Neural progenitor cell (in vitro differentiated cells): ENCODE measurements around the gene TPRX1. TPM values are rescaled to one million over a fixed set of nuclear protein-coding genes. Genes with fewer than 3 reads are reported as not detected.

Source experiments
- DNase-seq: peaks from one replicate; pipeline ENCODE4 v3.0.0-alpha.2; 2016; ENCODE audit warnings: low spot score
- H2AFZ ChIP-seq: fragments of 200-600 bp; sonication (generic); replicated peaks from 2 replicates; pipeline ENCODE4 v1.6.1; 2016; ENCODE audit warnings: antibody characterized with exemption
- H3F3A ChIP-seq: fragments of 200-600 bp; sonication (generic); 2 replicates; pipeline ENCODE4 v1.6.1; 2016; ENCODE audit warnings: antibody characterized with exemption, low read depth
- H3K27ac ChIP-seq: fragments of 200-600 bp; sonication (generic); 2 replicates; pipeline ENCODE4 v1.5.1; 2016; ENCODE audit warnings: mild to moderate bottlenecking
- H3K27me3 ChIP-seq: fragments of 200-600 bp; sonication (generic); 2 replicates; pipeline ENCODE4 v1.6.1; 2016; ENCODE audit warnings: mild to moderate bottlenecking, moderate library complexity
- H3K36me3 ChIP-seq: fragments of 200-600 bp; sonication (generic); 2 replicates; pipeline ENCODE4 v1.5.1; 2016
- H3K4me1 ChIP-seq: fragments of 200-600 bp; sonication (generic); 2 replicates; pipeline ENCODE4 v1.6.1; 2016; ENCODE audit warnings: mixed run types
- H3K4me2 ChIP-seq: fragments of 200-600 bp; sonication (generic); 2 replicates; pipeline ENCODE4 v1.6.1; 2016
- H3K4me3 ChIP-seq: fragments of 200-600 bp; sonication (generic); 2 replicates; pipeline ENCODE4 v1.5.1; 2016
- H3K79me2 ChIP-seq: fragments of 200-600 bp; sonication (generic); 2 replicates; pipeline ENCODE4 v1.6.1; 2016; ENCODE audit warnings: low read depth
- H3K9ac ChIP-seq: fragments of 200-600 bp; sonication (generic); 2 replicates; pipeline ENCODE4 v1.6.1; 2016
- H3K9me3 ChIP-seq: fragments of 200-600 bp; sonication (generic); 2 replicates; pipeline ENCODE4 v1.5.1; 2016; ENCODE audit warnings: low read depth
- H4K20me1 ChIP-seq: fragments of 200-600 bp; sonication (generic); 2 replicates; pipeline ENCODE4 v1.6.1; 2016; ENCODE audit warnings: low read depth
- H3K27ac Mint-ChIP-seq: 3 replicates; pipeline ENCODE4 v1.8.0; 2021; ENCODE audit warnings: mixed read lengths
- H3K27me3 Mint-ChIP-seq: 2 replicates; pipeline ENCODE4 v1.8.0; 2022; ENCODE audit warnings: low read depth, mild to moderate bottlenecking, inconsistent platforms, moderate library complexity, mixed read lengths; ENCODE audit not compliant: insufficient read depth
- H3K36me3 Mint-ChIP-seq: 3 replicates; pipeline ENCODE4 v1.8.0; 2021; ENCODE audit warnings: mixed read lengths
- H3K4me1 Mint-ChIP-seq: 3 replicates; pipeline ENCODE4 v1.8.0; 2021; ENCODE audit warnings: mixed read lengths
- H3K4me3 Mint-ChIP-seq: 3 replicates; pipeline ENCODE4 v1.8.0; 2021; ENCODE audit warnings: mild to moderate bottlenecking, moderate library complexity, mixed read lengths
- H3K9me3 Mint-ChIP-seq: 3 replicates; pipeline ENCODE4 v1.8.0; 2020; ENCODE audit warnings: mixed read lengths
- EZH2 ChIP-seq: fragments of 200-600 bp; sonication (generic); IDR thresholded peaks from 2 replicates; pipeline ENCODE4 v1.6.1; 2017; ENCODE audit warnings: antibody characterized with exemption, mild to moderate bottlenecking, moderate library complexity
- EZH2phosphoT487 ChIP-seq: fragments of 200-600 bp; sonication (generic); IDR thresholded peaks from 2 replicates; pipeline ENCODE4 v1.6.1; 2017; ENCODE audit warnings: antibody characterized with exemption
- total RNA-seq: library from RNA; depleted of rRNA; stranded (reverse); fragments of >200 nt; gene quantifications from 2 replicates; pipeline ENCODE4 v1.2.3, GENCODE V29; 2015; ENCODE audit warnings: low replicate concordance
- TF ChIP-seq, protein P1 (sequence below): fragments of 200-600 bp; sonication (generic); IDR thresholded peaks from 2 replicates; pipeline ENCODE4 v1.5.1; 2017; ENCODE audit warnings: antibody characterized with exemption, mild to moderate bottlenecking

TPRX1 gene
- total RNA-seq, 1 donor from 2014 or later: not detected

DNA sequence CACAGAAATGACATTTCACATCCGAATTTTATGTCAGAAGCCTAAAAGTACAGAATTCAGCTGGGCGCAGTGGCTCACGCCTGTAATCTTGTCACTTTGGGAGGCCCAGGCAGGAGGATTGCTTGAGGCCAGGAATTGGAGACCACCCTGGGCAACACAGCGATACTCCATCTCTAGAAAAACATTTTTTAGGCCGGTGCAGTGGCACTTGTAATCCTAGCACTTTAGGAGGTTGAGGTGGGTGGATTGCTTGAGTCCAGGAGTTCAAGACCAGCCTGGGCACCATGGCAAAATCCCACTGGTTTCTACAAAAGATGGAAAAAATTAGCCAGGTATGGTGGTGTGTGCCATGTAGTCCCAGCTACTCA lies 43.7 kb downstream of the TPRX1 start:
- Histone ChIP-seq H3K4me1 (no peaks in the 10 kb centered on the region), H3K4me3 (no peak overlapping the region), H4K20me1 (no peaks in the 10 kb centered on the region), H3K27me3 (no peaks in the 10 kb centered on the region), H3F3A (peaks cover 9% of the 10 kb centered on the region), H3K9ac (no peak overlapping the region), H3K9me3 (no peaks in the 10 kb centered on the region), H3K36me3 (no peaks in the 10 kb centered on the region), H2AFZ (no peak overlapping the region), H3K27ac (no peak overlapping the region), H3K4me2 (no peak overlapping the region), H3K79me2 (no peaks in the 10 kb centered on the region)
- Mint-ChIP-seq H3K27ac (no peak overlapping the region), H3K36me3 (peaks cover 15% of the 10 kb centered on the region), H3K4me1 (peaks cover 4% of the 10 kb centered on the region), H3K4me3 (no peak overlapping the region), H3K9me3 (peaks cover 2% of the 10 kb centered on the region), H3K27me3 (peaks cover 5% of the 10 kb centered on the region)
- DNase-seq: no peak
- TF ChIP-seq EZH2 (no peak), EZH2phosphoT487 (no peak)
- TF ChIP-seq, protein P1, sequence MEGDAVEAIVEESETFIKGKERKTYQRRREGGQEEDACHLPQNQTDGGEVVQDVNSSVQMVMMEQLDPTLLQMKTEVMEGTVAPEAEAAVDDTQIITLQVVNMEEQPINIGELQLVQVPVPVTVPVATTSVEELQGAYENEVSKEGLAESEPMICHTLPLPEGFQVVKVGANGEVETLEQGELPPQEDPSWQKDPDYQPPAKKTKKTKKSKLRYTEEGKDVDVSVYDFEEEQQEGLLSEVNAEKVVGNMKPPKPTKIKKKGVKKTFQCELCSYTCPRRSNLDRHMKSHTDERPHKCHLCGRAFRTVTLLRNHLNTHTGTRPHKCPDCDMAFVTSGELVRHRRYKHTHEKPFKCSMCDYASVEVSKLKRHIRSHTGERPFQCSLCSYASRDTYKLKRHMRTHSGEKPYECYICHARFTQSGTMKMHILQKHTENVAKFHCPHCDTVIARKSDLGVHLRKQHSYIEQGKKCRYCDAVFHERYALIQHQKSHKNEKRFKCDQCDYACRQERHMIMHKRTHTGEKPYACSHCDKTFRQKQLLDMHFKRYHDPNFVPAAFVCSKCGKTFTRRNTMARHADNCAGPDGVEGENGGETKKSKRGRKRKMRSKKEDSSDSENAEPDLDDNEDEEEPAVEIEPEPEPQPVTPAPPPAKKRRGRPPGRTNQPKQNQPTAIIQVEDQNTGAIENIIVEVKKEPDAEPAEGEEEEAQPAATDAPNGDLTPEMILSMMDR: no peak

- no peaks in the 10 kb centered on the region for H3K4me1 Mint-ChIP-seq
- no peaks in the 10 kb centered on the region for H3K9me3 ChIP-seq
- no peaks in the 10 kb centered on the region for H3K36me3 ChIP-seq
- no peak for DNase-seq
- H3K9ac ChIP-seq: no peak overlapping the region
- H3K9me3 Mint-ChIP-seq: peaks cover 2% of the 10 kb centered on the region
- no peaks in the 10 kb centered on the region for H3K4me1 ChIP-seq
- H3K36me3 Mint-ChIP-seq: peaks cover 22% of the 10 kb centered on the region
- H4K20me1 ChIP-seq: no peaks in the 10 kb centered on the region
- H2AFZ ChIP-seq: no peak overlapping the region
- H3K4me3 ChIP-seq: no peak overlapping the region
- H3K27me3 ChIP-seq: no peaks in the 10 kb centered on the region
- peak overlapping the region; percentile 33 for H3K4me3 Mint-ChIP-seq
- H3K27ac Mint-ChIP-seq: no peak overlapping the region
- TF ChIP-seq EZH2 (no peak), EZH2phosphoT487 (no peak)
- TF ChIP-seq, protein P1: no peak
- no peak overlapping the region for H3K27ac ChIP-seq
- H3K27me3 Mint-ChIP-seq: peaks cover 5% of the 10 kb centered on the region
- no peak overlapping the region for H3K4me2 ChIP-seq
- no peaks in the 10 kb centered on the region for H3K79me2 ChIP-seq
- peaks cover 9% of the 10 kb centered on the region for H3F3A ChIP-seq
These were observed 45.9 kb downstream of the TPRX1 start for GRCh38 chr19:47758443-47758804.

- H3K9ac ChIP-seq: no peak overlapping the region
- H2AFZ ChIP-seq: no peak overlapping the region
- no peaks in the 10 kb centered on the region for H3K4me1 ChIP-seq
- Mint-ChIP-seq H3K4me1 (no peaks in the 10 kb centered on the region), H3K4me3 (no peak overlapping the region), H3K27ac (no peak overlapping the region), H3K9me3 (peaks cover 2% of the 10 kb centered on the region), H3K36me3 (peaks cover 25% of the 10 kb centered on the region), H3K27me3 (peaks cover 5% of the 10 kb centered on the region)
- no peaks in the 10 kb centered on the region for H3K36me3 ChIP-seq
- H3K4me3 ChIP-seq: no peak overlapping the region
- H3F3A ChIP-seq: peaks cover 9% of the 10 kb centered on the region
- no peaks in the 10 kb centered on the region for H4K20me1 ChIP-seq
- TF ChIP-seq EZH2phosphoT487 (no peak), EZH2 (no peak)
- TF ChIP-seq, protein P1: no peak
- H3K9me3 ChIP-seq: no peaks in the 10 kb centered on the region
- H3K27me3 ChIP-seq: no peaks in the 10 kb centered on the region
- H3K27ac ChIP-seq: no peak overlapping the region
- no peaks in the 10 kb centered on the region for H3K79me2 ChIP-seq
- H3K4me2 ChIP-seq: no peak overlapping the region
- no peak for DNase-seq
These were observed 46.5 kb downstream of the TPRX1 start for GRCh38 chr19:47757617-47758442.
